Natural killer cell (primary cell): ENCODE data around the gene CD226. TPM values are rescaled to one million over a fixed set of nuclear protein-coding genes. Genes with fewer than 3 reads are reported as not detected.

Experiments used
- ATAC-seq, 3 donors: fragments of 150-1000 bp in 2 of 3; fragments of 200-7000 bp in 1 of 3; cut with Tn5 transposase; 1 replicate in 1 of 3; 2 replicates in 2 of 3; pipeline ENCODE4 v1.10.0; 2021; ENCODE audit warnings: mild to moderate bottlenecking in 2 of 3, moderate library complexity in 2 of 3
- DNase-seq, 2 donors: peaks; one replicate each; pipeline versions ENCODE4 v3.0.0 to v3.0.0-alpha.2; 2013 to 2021; ENCODE audit warnings: mixed read lengths in 1 of 2
- H3K27ac ChIP-seq: one replicate; pipeline ENCODE4 v1.5.1; 2013; ENCODE audit warnings: mild to moderate bottlenecking, low read length
- H3K27me3 ChIP-seq: one replicate; pipeline ENCODE4 v1.6.1; 2013; ENCODE audit warnings: low read length; ENCODE audit not compliant: control insufficient read depth, insufficient read depth
- H3K36me3 ChIP-seq: one replicate; pipeline ENCODE4 v1.6.1; 2013; ENCODE audit warnings: low read length; ENCODE audit not compliant: control insufficient read depth, insufficient read depth
- H3K4me1 ChIP-seq: one replicate; pipeline ENCODE4 v1.6.1; 2013; ENCODE audit warnings: low read length; ENCODE audit not compliant: control insufficient read depth, insufficient read depth
- H3K4me3 ChIP-seq: one replicate; pipeline ENCODE4 v1.5.1; 2013; ENCODE audit warnings: low read length
- H3K9me3 ChIP-seq: one replicate; pipeline ENCODE4 v1.6.1; 2013; ENCODE audit warnings: low read length; ENCODE audit not compliant: control insufficient read depth, insufficient read depth
- H3K27ac Mint-ChIP-seq, 2 donors: one replicate each; pipeline ENCODE4 v1.8.0; 2022; ENCODE audit warnings: mild to moderate bottlenecking in 2 of 2, mixed read lengths in 2 of 2, moderate library complexity in 1 of 2
- H3K27me3 Mint-ChIP-seq, 2 donors: one replicate each; pipeline ENCODE4 v1.8.0; 2022; ENCODE audit warnings: low read depth in 2 of 2, mixed read lengths in 2 of 2
- H3K36me3 Mint-ChIP-seq: one replicate; pipeline ENCODE4 v1.8.0; 2022; ENCODE audit warnings: mixed read lengths
- H3K4me1 Mint-ChIP-seq, 2 donors: one replicate each; pipeline ENCODE4 v1.8.0; 2022; ENCODE audit warnings: mixed read lengths in 2 of 2
- H3K4me3 Mint-ChIP-seq: one replicate; pipeline ENCODE4 v1.8.0; 2022; ENCODE audit warnings: mild to moderate bottlenecking, moderate library complexity, mixed read lengths
- H3K9me3 Mint-ChIP-seq, 2 donors: one replicate each; pipeline ENCODE4 v1.8.0; 2022; ENCODE audit warnings: mixed read lengths in 2 of 2
- WGBS: methylation state at CpG from one replicate; pipeline ENCODE4 v1.1.7; 2013; ENCODE audit warnings: missing lambda C conversion rate; ENCODE audit not compliant: insufficient coverage; 5-methylcytosine and 5-hydroxymethylcytosine counted together
- intact Hi-C: fragments of 100-400 bp; cut with micrococcal nuclease; formaldehyde crosslinking; loops from one replicate; pipeline ENCODE4 v1.14.2; 2022
- total RNA-seq, 4 donors: library from RNA; stranded (reverse); fragments of 120-200 nt in 1 of 4; gene quantifications; one replicate each; pipeline versions ENCODE4 v1.2.3 to v1.2.4, GENCODE V29; 2013 to 2022
- TF ChIP-seq, protein P1 (sequence below): fragments of 200-600 bp; IDR thresholded peaks from one replicate; pipeline ENCODE4 v1.8.0; 2022; ENCODE audit warnings: antibody characterized with exemption

CD226 gene
- total RNA-seq, 3 donors from 2014 or later (not counting 1 experiment from before 2014, with no cell fraction given) = 151 to 178 (median 162) TPM

DNA sequence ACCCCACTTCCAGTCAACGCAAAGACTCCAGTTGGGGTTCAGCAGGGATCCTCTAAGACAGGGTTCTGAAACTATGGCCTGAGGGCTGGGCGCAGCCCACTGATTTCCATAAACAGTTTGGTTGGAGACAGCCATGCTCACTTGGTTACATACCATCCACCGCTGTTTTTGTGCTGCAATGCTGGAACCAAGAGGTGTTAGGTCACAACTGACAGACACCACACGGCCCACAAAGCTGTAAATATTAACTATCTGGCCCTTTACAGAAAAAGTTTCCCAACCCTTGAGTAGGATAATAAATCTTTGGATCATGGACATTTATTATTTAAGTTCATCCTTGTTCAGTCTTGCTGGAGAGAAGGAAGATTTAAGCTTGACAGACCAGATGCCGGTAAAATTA lies 8.4 kb upstream of the CD226 start:
- peak in 1 of 2 donors; percentile 46 for DNase-seq
- Histone ChIP-seq H3K4me1 (peaks cover 17% of the 10 kb centered on the region), H3K27me3 (no peaks in the 10 kb centered on the region), H3K4me3 (peak overlapping the region; percentile 5), H3K36me3 (no peaks in the 10 kb centered on the region), H3K9me3 (no peaks in the 10 kb centered on the region), H3K27ac (peak overlapping the region; percentile 4)
- peak; percentile 30 to 46 (median 43) for ATAC-seq
- Mint-ChIP-seq H3K4me3 (no peak overlapping the region), H3K9me3 (no peaks in the 10 kb centered on the region), H3K36me3 (no peaks in the 10 kb centered on the region), H3K4me1 (peaks cover 17 to 19% of the 10 kb centered on the region in 2 donors), H3K27ac (no peak overlapping the region), H3K27me3 (no peaks in the 10 kb centered on the region)
- TF ChIP-seq, protein P1, sequence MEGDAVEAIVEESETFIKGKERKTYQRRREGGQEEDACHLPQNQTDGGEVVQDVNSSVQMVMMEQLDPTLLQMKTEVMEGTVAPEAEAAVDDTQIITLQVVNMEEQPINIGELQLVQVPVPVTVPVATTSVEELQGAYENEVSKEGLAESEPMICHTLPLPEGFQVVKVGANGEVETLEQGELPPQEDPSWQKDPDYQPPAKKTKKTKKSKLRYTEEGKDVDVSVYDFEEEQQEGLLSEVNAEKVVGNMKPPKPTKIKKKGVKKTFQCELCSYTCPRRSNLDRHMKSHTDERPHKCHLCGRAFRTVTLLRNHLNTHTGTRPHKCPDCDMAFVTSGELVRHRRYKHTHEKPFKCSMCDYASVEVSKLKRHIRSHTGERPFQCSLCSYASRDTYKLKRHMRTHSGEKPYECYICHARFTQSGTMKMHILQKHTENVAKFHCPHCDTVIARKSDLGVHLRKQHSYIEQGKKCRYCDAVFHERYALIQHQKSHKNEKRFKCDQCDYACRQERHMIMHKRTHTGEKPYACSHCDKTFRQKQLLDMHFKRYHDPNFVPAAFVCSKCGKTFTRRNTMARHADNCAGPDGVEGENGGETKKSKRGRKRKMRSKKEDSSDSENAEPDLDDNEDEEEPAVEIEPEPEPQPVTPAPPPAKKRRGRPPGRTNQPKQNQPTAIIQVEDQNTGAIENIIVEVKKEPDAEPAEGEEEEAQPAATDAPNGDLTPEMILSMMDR = no peak
- WGBS = 76% methylated on average over 4 of the region's 5 CpGs
- intact Hi-C loops = no loop called here

GRCh38 chr18:69954719-69955480 lies 7.2 kb upstream of the CD226 start:
- H3K27me3 Mint-ChIP-seq = no peaks in the 10 kb centered on the region
- H3K4me1 Mint-ChIP-seq = peaks cover 17 to 19% of the 10 kb centered on the region in 2 donors
- no peaks in the 10 kb centered on the region for H3K9me3 Mint-ChIP-seq
- Histone ChIP-seq H3K4me3 (no peak overlapping the region), H3K36me3 (no peaks in the 10 kb centered on the region), H3K27me3 (no peaks in the 10 kb centered on the region), H3K9me3 (no peaks in the 10 kb centered on the region), H3K27ac (no peak overlapping the region), H3K4me1 (peaks cover 20% of the 10 kb centered on the region)
- peak overlapping the region in 1 of 2 donors; percentile 47 for H3K27ac Mint-ChIP-seq
- ATAC-seq = peak in 1 of 3 donors; percentile 8
- no peaks in the 10 kb centered on the region for H3K36me3 Mint-ChIP-seq
- H3K4me3 Mint-ChIP-seq = peak overlapping the region; percentile 59
- TF ChIP-seq, protein P1 = no peak
- WGBS = 91% methylated on average over 5 of the region's 5 CpGs
- intact Hi-C loops = no loop called here
- peak in 1 of 2 donors; percentile 48 for DNase-seq

GRCh38 chr18:69953191-69953590 lies 5.5 kb upstream of the CD226 start:
- intact Hi-C loops = no loop called here
- no peak overlapping the region for H3K27ac Mint-ChIP-seq
- peaks cover 24% of the 10 kb centered on the region for H3K4me1 ChIP-seq
- no peaks in the 10 kb centered on the region for H3K27me3 Mint-ChIP-seq
- TF ChIP-seq, protein P1 = no peak
- H3K4me3 ChIP-seq = no peak overlapping the region
- H3K9me3 ChIP-seq = no peaks in the 10 kb centered on the region
- WGBS = 100% methylated on average over 2 of the region's 2 CpGs
- no peaks in the 10 kb centered on the region for H3K36me3 ChIP-seq
- no peaks in the 10 kb centered on the region for H3K36me3 Mint-ChIP-seq
- H3K4me1 Mint-ChIP-seq = peaks cover 4 to 6% of the 10 kb centered on the region in 2 donors
- H3K9me3 Mint-ChIP-seq = no peaks in the 10 kb centered on the region
- no peaks in the 10 kb centered on the region for H3K27me3 ChIP-seq
- H3K4me3 Mint-ChIP-seq = no peak overlapping the region
- no peak overlapping the region for H3K27ac ChIP-seq
- DNase-seq = no peak
- ATAC-seq = no peak

- intact Hi-C loops = no loop called here
- ATAC-seq = no peak
Observed at GRCh38 chr18:69951182-69951581, 3.5 kb upstream of the CD226 start.

More at GRCh38 chr18:69951182-69951581, 3.5 kb upstream of the CD226 start:
- no peak overlapping the region for H3K4me3 ChIP-seq
- Mint-ChIP-seq H3K27me3 (no peaks in the 10 kb centered on the region), H3K36me3 (no peaks in the 10 kb centered on the region), H3K4me3 (no peak overlapping the region), H3K27ac (no peak overlapping the region), H3K9me3 (no peaks in the 10 kb centered on the region), H3K4me1 (no peaks in the 10 kb centered on the region)
- H3K4me1 ChIP-seq = peaks cover 25% of the 10 kb centered on the region
- DNase-seq = no peak
- H3K9me3 ChIP-seq = no peaks in the 10 kb centered on the region
- H3K27me3 ChIP-seq = no peaks in the 10 kb centered on the region
- WGBS = 100% methylated on average over 1 of the region's 1 CpG
- TF ChIP-seq, protein P1 = no peak
- H3K36me3 ChIP-seq = no peaks in the 10 kb centered on the region
- no peak overlapping the region for H3K27ac ChIP-seq
